Prostate gland (tissue), 2 donors: ENCODE results near the gene PEX19. TPM values are rescaled to one million over a fixed set of nuclear protein-coding genes. Genes with fewer than 3 reads are reported as not detected.

Experiments used
- DNase-seq: peaks from one replicate; pipeline ENCODE4 v3.0.0-alpha.2; 2019; ENCODE audit warnings: low spot score
- H3K27ac ChIP-seq, 2 donors: fragments of 200-600 bp; sonication (generic); 2 replicates each; pipeline ENCODE4 v1.5.1; 2017 to 2019
- H3K27me3 ChIP-seq: fragments of 200-600 bp; sonication (generic); replicated peaks from 2 replicates; pipeline ENCODE4 v1.5.1; 2019; ENCODE audit not compliant: insufficient read depth
- H3K36me3 ChIP-seq, 2 donors: fragments of 200-600 bp; sonication (generic); 1 replicate in 1 of 2; 2 replicates in 1 of 2; pipeline versions ENCODE4 v1.5.1 to v1.8.1; 2017 to 2019
- H3K4me1 ChIP-seq: fragments of 200-600 bp; sonication (generic); replicated peaks from 2 replicates; pipeline ENCODE4 v1.5.1; 2019
- H3K4me3 ChIP-seq, 2 donors: fragments of 200-600 bp; sonication (generic); 2 replicates each; pipeline ENCODE4 v1.5.1; 2017 to 2019
- H3K9me3 ChIP-seq: fragments of 200-600 bp; sonication (generic); 2 replicates; pipeline ENCODE4 v1.5.1; 2017
- POLR2A ChIP-seq: fragments of 450-650 bp; IDR thresholded peaks from one replicate; pipeline ENCODE4 v1.6.1; 2016; ENCODE audit warnings: antibody characterized with exemption, mild to moderate bottlenecking
- POLR2AphosphoS5 ChIP-seq: sonication (generic); formaldehyde crosslinking; IDR thresholded peaks from one replicate; pipeline ENCODE4 v1.6.1; 2017; ENCODE audit warnings: antibody characterized with exemption
- WGBS: methylation state at CpG from one replicate; pipeline ENCODE4 v1.1.5; 2018; 5-methylcytosine and 5-hydroxymethylcytosine counted together
- intact Hi-C: fragments of 100-400 bp; cut with DNase I; formaldehyde crosslinking; loops from one replicate; pipeline ENCODE4 v1.14.2; 2022
- total RNA-seq, 2 donors: library from RNA; depleted of rRNA; stranded (reverse); fragments of >200 nt; gene quantifications; one replicate each; pipeline ENCODE4 v1.1.0, GENCODE V29; 2016
- TF ChIP-seq, protein P1 (sequence below), 4 experiments: fragments of 200-600 bp in 2 of 4; fragments of 450-650 bp in 2 of 4; sonication (generic) in 2 of 4; IDR thresholded peaks; 1 replicate in 3 of 4; 2 replicates in 1 of 4; pipeline ENCODE4 v1.5.1; 2016 to 2019; ENCODE audit warnings: antibody characterized with exemption in 4 of 4, mild to moderate bottlenecking in 2 of 4, moderate library complexity in 2 of 4

PEX19 gene
- total RNA-seq, 2 donors from 2014 or later, result 49.6 to 61.0 TPM

DNA sequence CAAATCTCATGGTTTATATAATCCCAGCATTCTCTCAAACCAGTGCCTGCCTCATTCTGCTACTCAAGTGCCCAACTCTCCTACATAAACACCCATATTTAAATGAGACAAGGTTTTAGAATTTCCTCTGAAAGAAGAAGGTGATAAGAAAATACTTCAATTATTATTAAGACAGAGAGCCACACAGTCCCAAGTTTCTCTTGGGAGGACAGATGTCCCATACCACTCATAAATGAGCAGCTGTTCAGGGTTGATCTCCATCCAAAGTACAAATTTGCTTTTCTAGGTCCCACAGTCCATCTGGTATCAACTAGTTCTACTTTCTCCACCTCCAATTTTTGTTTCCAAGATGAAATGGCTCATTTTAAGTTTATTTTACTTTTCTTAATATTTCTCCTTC lies 33.9 kb downstream of the PEX19 start:
- H3K36me3 ChIP-seq, result no peaks in the 10 kb centered on the region
- no peak overlapping the region for H3K4me3 ChIP-seq
- DNase-seq, result no peak
- no peaks in the 10 kb centered on the region for H3K9me3 ChIP-seq
- TF ChIP-seq POLR2A (no peak), POLR2AphosphoS5 (no peak)
- TF ChIP-seq, protein P1, sequence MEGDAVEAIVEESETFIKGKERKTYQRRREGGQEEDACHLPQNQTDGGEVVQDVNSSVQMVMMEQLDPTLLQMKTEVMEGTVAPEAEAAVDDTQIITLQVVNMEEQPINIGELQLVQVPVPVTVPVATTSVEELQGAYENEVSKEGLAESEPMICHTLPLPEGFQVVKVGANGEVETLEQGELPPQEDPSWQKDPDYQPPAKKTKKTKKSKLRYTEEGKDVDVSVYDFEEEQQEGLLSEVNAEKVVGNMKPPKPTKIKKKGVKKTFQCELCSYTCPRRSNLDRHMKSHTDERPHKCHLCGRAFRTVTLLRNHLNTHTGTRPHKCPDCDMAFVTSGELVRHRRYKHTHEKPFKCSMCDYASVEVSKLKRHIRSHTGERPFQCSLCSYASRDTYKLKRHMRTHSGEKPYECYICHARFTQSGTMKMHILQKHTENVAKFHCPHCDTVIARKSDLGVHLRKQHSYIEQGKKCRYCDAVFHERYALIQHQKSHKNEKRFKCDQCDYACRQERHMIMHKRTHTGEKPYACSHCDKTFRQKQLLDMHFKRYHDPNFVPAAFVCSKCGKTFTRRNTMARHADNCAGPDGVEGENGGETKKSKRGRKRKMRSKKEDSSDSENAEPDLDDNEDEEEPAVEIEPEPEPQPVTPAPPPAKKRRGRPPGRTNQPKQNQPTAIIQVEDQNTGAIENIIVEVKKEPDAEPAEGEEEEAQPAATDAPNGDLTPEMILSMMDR (IDR thresholded peaks at IDR 0.05), result no peak
- no peak overlapping the region for H3K27ac ChIP-seq
- no peaks in the 10 kb centered on the region for H3K4me1 ChIP-seq
- intact Hi-C loops, result loop anchor here (5.0 kb wide), 2 partner anchors 59 to 149 kb away; partner anchors contain the start of gene CASQ1
- H3K27me3 ChIP-seq, result no peaks in the 10 kb centered on the region

DNA sequence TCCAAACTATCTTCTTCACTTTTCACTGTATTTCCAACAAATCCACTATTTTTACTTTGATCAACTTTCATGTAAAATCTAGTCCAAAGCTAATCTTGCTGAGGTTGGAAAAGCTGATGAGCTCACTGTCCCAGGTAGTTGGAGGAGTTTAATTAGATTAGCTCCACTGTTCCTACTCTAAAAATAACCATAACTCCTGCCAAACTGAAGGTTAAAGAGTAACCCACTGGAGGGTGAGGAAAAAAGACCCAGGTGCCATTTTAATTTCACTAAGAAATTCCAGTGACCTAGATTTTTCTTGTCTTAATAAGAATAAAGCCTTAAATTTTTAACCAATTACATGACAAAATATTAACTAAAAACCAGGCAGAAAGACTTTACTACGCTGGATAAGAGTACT lies 37.9 kb downstream of the PEX19 start:
- Histone ChIP-seq H3K9me3 (no peaks in the 10 kb centered on the region), H3K27me3 (no peaks in the 10 kb centered on the region), H3K4me3 (no peak overlapping the region), H3K36me3 (no peaks in the 10 kb centered on the region), H3K4me1 (no peaks in the 10 kb centered on the region), H3K27ac (no peak overlapping the region)
- TF ChIP-seq POLR2AphosphoS5 (no peak), POLR2A (no peak)
- TF ChIP-seq, protein P1 (IDR thresholded peaks at IDR 0.05), result no peak
- WGBS, result 95% methylated on average over 1 of the region's 1 CpG
- intact Hi-C loops, result no loop called here
- no peak for DNase-seq

DNA sequence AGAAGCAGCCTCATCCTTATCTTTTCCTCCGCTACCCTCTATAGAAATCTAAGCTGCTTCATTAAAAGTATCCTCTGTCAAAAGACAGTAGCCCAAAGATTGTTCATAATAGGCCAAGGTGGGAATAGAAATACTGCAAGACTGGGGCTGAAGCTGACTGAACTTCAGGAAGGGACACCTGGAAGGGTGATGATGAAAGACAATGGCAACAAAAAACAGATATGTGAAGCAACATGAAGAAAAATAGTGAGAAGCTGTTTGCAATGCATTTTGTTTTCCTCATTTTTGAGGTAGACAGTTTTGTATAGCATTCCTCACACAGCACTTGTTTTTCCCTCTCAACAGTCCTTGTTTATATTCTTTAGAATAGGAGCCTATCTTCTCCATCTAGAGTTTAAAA lies 39.5 kb downstream of the PEX19 start:
- WGBS, result 90% methylated on average over 1 of the region's 1 CpG

DNA sequence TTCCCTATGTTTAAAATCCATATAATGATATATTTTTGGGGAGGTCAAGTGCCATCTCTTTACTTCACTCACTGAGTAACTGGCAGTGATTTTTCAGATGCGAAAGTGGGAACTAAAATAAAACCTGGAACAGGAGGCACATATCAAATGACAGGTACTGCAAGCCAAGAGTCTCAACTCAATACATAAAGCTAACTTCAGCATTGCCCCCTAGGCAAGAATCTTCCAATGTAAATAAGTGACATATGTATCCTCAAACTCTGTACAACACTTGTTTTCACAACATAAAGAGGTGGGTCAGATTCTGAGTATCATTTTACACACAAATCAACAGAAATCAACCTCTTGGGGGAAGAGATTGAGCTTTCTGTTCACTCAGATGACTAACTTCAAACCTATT lies 40.7 kb downstream of the PEX19 start:
- peaks cover 0 to 10% of the 10 kb centered on the region in 2 donors for H3K36me3 ChIP-seq
- no peak for DNase-seq
- H3K27ac ChIP-seq, result no peak overlapping the region
- no peaks in the 10 kb centered on the region for H3K27me3 ChIP-seq
- WGBS, result 18% methylated on average over 1 of the region's 1 CpG
- no peaks in the 10 kb centered on the region for H3K4me1 ChIP-seq
- no peak overlapping the region for H3K4me3 ChIP-seq
- TF ChIP-seq POLR2AphosphoS5, result no peak
- TF ChIP-seq, protein P1 (IDR thresholded peaks at IDR 0.05), result no peak
- no peak for TF ChIP-seq POLR2A
- intact Hi-C loops, result no loop called here
- H3K9me3 ChIP-seq, result no peaks in the 10 kb centered on the region

More for the DNA sequence above, 39.5 kb downstream of the PEX19 start:
- Histone ChIP-seq H3K4me1 (no peaks in the 10 kb centered on the region), H3K27me3 (no peaks in the 10 kb centered on the region), H3K27ac (no peak overlapping the region), H3K9me3 (no peaks in the 10 kb centered on the region), H3K36me3 (no peaks in the 10 kb centered on the region), H3K4me3 (no peak overlapping the region)
- intact Hi-C loops, result no loop called here
- TF ChIP-seq, protein P1 (IDR thresholded peaks at IDR 0.05), result no peak
- no peak for TF ChIP-seq POLR2A
- no peak for TF ChIP-seq POLR2AphosphoS5
- DNase-seq, result no peak

DNA sequence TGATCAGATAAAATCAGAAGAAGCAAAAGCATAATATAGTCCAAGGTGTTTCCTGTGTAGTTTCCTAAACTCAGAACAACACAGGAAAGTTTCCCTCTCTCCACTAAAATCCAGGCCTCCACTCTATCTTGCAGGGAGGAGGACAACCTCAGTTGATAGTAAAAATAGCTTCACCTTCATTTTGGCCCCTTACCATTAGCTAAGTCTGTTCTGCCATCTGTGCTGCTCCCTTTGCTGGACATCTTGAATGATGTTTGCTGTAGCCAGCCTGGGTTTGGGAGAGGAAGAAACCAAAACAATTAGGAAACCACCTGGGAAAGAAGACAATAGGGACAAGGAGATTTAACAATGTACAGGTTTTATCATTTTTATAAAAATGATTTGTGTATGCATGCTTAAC lies 41.2 kb downstream of the PEX19 start:
- Histone ChIP-seq H3K4me1 (no peaks in the 10 kb centered on the region), H3K27ac (no peak overlapping the region), H3K36me3 (peaks cover 0 to 11% of the 10 kb centered on the region in 2 donors), H3K9me3 (no peaks in the 10 kb centered on the region), H3K27me3 (no peaks in the 10 kb centered on the region), H3K4me3 (no peak overlapping the region)
- TF ChIP-seq POLR2A, result no peak
- TF ChIP-seq POLR2AphosphoS5, result no peak
- TF ChIP-seq, protein P1 (IDR thresholded peaks at IDR 0.05), result no peak
- intact Hi-C loops, result no loop called here
- no peak for DNase-seq
